AG09309 (cell line): ENCODE results near the gene TLR3.

Source experiments
- DNase-seq: peaks from one replicate; pipeline ENCODE4 v3.0.0-alpha.2; 2010; ENCODE audit warnings: low read depth
- H3K4me3 ChIP-seq: 2 replicates; pipeline ENCODE4 v1.5.1; 2011; ENCODE audit warnings: mild to moderate bottlenecking, low read depth, low read length, moderate library complexity; ENCODE audit not compliant: control insufficient read depth
- TF ChIP-seq, protein P1 (sequence below): IDR thresholded peaks from 2 replicates; pipeline ENCODE4 v1.5.1; 2011; ENCODE audit warnings: mild to moderate bottlenecking, low read depth, low read length, inconsistent platforms; ENCODE audit not compliant: insufficient read depth, control insufficient read depth; ENCODE audit errors: missing control alignments

Gene TLR3

DNA sequence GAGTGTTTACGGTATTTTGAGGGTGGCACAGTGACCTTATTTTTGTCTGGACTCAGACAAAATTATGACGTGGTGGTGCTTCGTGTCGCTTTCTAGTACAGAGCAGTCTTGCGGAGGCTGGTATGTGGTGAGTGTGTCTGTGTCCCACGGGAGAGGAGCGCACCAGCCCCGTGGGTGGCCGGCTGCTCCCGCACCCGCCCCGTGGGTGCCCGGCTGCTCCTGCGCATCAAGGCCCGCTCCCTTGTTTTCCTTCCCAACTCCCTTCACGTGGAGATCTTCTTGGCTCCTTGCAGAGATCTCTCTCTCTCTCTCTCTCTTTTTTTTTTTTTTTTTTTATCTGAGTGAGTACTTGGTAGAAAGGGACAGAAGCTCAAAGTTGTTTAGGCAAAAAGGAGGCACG, 23.3 kb downstream of the TLR3 start:
- no peak for DNase-seq
- TF ChIP-seq, protein P1, sequence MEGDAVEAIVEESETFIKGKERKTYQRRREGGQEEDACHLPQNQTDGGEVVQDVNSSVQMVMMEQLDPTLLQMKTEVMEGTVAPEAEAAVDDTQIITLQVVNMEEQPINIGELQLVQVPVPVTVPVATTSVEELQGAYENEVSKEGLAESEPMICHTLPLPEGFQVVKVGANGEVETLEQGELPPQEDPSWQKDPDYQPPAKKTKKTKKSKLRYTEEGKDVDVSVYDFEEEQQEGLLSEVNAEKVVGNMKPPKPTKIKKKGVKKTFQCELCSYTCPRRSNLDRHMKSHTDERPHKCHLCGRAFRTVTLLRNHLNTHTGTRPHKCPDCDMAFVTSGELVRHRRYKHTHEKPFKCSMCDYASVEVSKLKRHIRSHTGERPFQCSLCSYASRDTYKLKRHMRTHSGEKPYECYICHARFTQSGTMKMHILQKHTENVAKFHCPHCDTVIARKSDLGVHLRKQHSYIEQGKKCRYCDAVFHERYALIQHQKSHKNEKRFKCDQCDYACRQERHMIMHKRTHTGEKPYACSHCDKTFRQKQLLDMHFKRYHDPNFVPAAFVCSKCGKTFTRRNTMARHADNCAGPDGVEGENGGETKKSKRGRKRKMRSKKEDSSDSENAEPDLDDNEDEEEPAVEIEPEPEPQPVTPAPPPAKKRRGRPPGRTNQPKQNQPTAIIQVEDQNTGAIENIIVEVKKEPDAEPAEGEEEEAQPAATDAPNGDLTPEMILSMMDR: no peak
- no peak overlapping the region for H3K4me3 ChIP-seq

DNA sequence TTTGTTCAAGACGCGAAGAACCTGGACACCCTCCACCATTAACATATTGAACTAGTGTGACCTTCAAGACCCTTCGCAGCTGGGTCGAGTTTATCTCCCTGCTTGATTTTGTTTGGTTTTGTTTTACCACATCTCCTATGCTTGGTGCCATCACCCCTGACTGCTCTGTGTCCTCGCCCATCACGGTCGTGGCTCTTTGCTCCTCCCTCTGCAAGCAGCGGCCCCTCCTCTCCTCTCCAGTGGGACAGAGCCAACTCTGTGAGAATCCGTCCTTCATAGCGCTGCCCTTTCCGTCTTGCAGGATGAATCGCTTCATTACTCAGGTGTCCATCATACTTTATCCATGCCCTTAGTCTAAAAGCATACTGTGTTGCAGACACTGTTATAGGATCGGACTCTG, 26.4 kb downstream of the TLR3 start:
- no peak for DNase-seq
- TF ChIP-seq, protein P1: no peak
- no peak overlapping the region for H3K4me3 ChIP-seq

DNA sequence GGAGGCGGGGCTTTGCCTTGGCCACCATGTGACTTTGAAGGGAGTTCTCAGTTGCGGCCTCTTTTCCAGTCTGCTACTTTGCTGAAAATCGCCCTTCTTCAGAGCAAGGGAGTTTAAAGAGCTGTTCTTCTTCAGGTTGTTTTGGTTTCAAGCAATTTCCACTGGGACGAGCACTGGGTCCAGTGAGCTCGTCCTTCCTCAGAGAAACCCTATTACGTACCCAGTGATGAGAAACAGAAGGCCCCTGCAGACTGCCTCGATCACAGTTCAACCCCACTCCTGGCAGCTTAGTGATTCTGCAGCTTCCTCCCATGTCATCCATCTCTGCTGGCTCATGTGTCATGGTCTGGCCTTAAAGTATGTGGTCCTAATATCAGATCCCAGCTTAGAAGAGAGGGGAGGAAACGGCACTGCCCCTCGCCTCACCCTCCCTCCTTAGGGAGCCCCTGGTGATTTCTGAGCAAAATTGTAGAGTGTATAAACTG, 27.8 kb downstream of the TLR3 start:
- TF ChIP-seq, protein P1: no peak
- DNase-seq: no peak
- no peak overlapping the region for H3K4me3 ChIP-seq

DNA sequence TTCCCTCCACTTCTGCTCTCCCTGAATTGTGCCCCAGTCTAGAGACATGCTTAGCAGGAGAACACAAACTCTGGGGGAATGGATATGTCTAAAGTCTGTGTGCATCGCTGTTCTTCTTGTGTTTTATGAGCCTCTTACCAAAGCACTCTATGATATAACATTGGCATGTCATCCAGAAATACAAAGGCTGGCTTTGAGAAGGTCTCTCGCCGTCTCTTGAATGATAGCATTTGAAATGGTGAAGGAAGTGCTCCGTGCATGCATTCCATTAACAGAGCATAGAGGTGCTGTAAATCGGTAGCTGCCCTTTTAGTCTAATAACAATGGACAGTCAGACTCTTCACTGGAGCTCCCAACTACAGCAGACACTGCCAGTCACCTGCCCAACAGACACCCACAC, 28.4 kb downstream of the TLR3 start:
- TF ChIP-seq, protein P1: no peak
- no peak for DNase-seq
- no peak overlapping the region for H3K4me3 ChIP-seq

DNA sequence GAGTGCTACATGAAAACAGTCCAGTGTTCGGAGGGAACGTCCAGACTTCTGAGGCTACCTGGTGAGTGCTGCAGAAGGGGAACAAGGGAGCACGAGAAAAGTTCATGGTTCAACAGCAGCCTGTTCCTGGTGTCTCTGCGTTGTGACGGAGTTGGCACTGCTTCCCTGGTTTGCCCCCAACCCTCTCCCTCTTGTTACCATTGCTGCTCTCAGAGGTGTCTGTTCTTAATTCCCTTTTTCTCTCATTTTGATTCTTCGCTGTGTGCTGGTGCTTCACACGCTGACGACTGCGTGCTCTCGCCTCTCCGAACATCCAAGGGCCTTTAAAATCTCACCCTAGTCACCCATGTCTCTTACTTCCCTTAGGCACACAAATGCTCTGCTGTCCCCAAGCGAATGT, 34.0 kb downstream of the TLR3 start:
- no peak overlapping the region for H3K4me3 ChIP-seq
- TF ChIP-seq, protein P1: no peak
- no peak for DNase-seq

DNA sequence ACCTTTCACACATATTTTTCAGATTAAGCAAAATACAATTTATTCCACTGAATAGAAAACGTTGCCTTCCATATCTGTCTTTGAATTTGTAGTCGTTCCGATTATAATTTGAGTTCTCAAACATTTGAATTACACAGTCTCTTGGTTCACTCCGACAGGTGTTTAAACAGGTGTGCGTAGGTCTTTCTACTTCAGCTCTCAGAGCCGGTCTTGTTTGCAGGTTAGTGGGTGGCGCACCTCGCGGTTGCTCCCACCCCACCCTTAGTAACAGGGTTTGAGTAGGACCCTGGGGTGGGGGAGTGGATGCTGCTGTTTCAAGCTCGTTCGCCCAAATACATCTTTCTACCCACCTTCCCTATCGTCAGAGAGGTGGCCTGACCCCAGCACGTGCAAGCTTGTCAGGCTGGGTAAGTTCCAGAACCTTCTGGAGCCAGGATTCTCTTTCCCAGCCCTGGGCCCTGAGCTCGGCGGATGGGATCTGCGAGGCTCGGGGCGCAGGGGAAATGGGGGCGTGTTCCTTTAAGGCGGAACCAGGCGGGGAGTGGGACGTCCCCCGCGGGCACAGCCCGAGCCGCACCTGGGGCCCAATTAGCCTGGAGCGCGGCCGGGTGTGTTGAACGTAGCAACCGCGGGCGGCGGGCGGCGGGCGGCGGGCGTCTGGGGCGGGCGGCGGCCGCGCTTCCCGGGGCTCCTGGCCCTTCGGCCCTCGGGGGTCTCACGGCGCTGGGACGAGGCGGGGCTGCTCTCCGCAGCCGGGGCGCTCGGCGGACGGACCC, 35.3 kb downstream of the TLR3 start, which contains the start of gene FAM149A:
Gene FAM149A, plus strand, starts transcription at position 591 of the 776 bp plus-strand sequence.
- DNase-seq: no peak
- no peak within 1 kb of the TSS; the same call in 1 of the 2 replicates for H3K4me3 ChIP-seq
- TF ChIP-seq, protein P1: no peak
